Esophagus squamous epithelium (tissue), 5 donors: ENCODE results near the gene VCAN. TPM values are rescaled to one million over a fixed set of nuclear protein-coding genes. Genes with fewer than 3 reads are reported as not detected.

Experiments
- DNase-seq: peaks from one replicate; lab custom pipeline; 2025; lab: John Stamatoyannopoulos, UW
- H3K27ac ChIP-seq, 4 donors: fragments of 200-600 bp; sonication (generic); one replicate each; pipeline ENCODE4 v1.5.1; 2016 to 2019; ENCODE audit warnings: mild to moderate bottlenecking in 1 of 4
- H3K27me3 ChIP-seq, 4 donors: fragments of 200-600 bp; sonication (generic); 1 replicate in 3 of 4; 2 replicates in 1 of 4; pipeline versions ENCODE4 v1.5.1 to v1.6.0; 2017 to 2021; ENCODE audit warnings: antibody characterized with exemption in 1 of 4
- H3K36me3 ChIP-seq, 3 donors: fragments of 200-600 bp; sonication (generic); one replicate each; pipeline ENCODE4 v1.5.1; 2016 to 2019
- H3K4me1 ChIP-seq, 3 donors: fragments of 200-600 bp; sonication (generic); one replicate each; pipeline ENCODE4 v1.5.1; 2017 to 2019
- H3K4me3 ChIP-seq, 4 donors: fragments of 200-600 bp; sonication (generic); 1 replicate in 3 of 4; 2 replicates in 1 of 4; pipeline ENCODE4 v1.5.1; 2016 to 2019; ENCODE audit warnings: mild to moderate bottlenecking in 2 of 4, moderate library complexity in 1 of 4
- H3K9me3 ChIP-seq, 3 donors: fragments of 200-600 bp; sonication (generic); one replicate each; pipeline ENCODE4 v1.5.1; 2016 to 2019
- POLR2A ChIP-seq, 4 donors: fragments of 450-650 bp; IDR thresholded peaks; one replicate each; pipeline ENCODE4 v1.6.1; 2017; ENCODE audit warnings: antibody characterized with exemption in 4 of 4, mild to moderate bottlenecking in 4 of 4, moderate library complexity in 3 of 4
- WGBS, 2 donors: methylation state at CpG; one replicate each; pipeline ENCODE4 v1.1.5; 2018; 5-methylcytosine and 5-hydroxymethylcytosine counted together
- intact Hi-C: fragments of 100-400 bp; cut with DNase I; formaldehyde crosslinking; loops from one replicate; pipeline ENCODE4 v1.15.0; 2022
- total RNA-seq, 4 donors: library from RNA; depleted of rRNA; stranded (reverse); fragments of >200 nt; gene quantifications; one replicate each; pipeline ENCODE4 v1.1.0, GENCODE V29; 2016
- TF ChIP-seq, protein P1 (sequence below), 6 experiments: fragments of 450-650 bp in 4 of 6; fragments of 200-600 bp in 2 of 6; sonication (generic) in 2 of 6; IDR thresholded peaks; one replicate each; pipeline ENCODE4 v1.5.1; 2016 to 2019; ENCODE audit warnings: antibody characterized with exemption in 6 of 6, mild to moderate bottlenecking in 4 of 6, moderate library complexity in 4 of 6
- donor health status: DM: yes; HTN: yes; CAD: no.

Gene VCAN
- total RNA-seq, 4 donors from 2014 or later: 0.30 to 36.1 (median 7.2) TPM

DNA sequence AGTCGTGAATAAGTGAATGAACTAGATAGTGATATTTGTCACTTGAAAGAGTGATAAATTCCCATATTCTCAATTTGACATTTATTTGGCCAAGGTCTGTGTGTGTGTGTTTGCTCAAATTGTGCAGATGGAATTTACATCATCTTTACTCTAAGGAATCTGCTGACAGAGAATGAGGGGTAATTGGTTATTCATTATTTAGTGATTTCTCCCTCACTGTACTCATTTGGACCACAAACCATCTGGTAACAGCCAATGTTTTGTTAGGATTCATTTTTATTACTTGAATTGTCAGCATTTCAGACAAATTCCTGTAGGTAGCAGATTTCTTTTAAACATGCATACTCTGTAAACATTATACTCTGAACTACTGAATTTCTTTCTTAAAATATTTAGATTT is 15.6 kb downstream of the VCAN start:
- 48 to 50% methylated on average over 1 of the region's 1 CpG for WGBS, 2 donors
- intact Hi-C loops: no loop called here
- H3K4me1 ChIP-seq: no peaks in the 10 kb centered on the region
- H3K4me3 ChIP-seq: no peak overlapping the region
- no peaks in the 10 kb centered on the region for H3K36me3 ChIP-seq
- TF ChIP-seq, protein P1, sequence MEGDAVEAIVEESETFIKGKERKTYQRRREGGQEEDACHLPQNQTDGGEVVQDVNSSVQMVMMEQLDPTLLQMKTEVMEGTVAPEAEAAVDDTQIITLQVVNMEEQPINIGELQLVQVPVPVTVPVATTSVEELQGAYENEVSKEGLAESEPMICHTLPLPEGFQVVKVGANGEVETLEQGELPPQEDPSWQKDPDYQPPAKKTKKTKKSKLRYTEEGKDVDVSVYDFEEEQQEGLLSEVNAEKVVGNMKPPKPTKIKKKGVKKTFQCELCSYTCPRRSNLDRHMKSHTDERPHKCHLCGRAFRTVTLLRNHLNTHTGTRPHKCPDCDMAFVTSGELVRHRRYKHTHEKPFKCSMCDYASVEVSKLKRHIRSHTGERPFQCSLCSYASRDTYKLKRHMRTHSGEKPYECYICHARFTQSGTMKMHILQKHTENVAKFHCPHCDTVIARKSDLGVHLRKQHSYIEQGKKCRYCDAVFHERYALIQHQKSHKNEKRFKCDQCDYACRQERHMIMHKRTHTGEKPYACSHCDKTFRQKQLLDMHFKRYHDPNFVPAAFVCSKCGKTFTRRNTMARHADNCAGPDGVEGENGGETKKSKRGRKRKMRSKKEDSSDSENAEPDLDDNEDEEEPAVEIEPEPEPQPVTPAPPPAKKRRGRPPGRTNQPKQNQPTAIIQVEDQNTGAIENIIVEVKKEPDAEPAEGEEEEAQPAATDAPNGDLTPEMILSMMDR (IDR thresholded peaks at IDR 0.05): no peak
- no peak for TF ChIP-seq POLR2A (IDR thresholded peaks at IDR 0.05)
- H3K27ac ChIP-seq: no peak overlapping the region
- no peaks in the 10 kb centered on the region for H3K27me3 ChIP-seq
- H3K9me3 ChIP-seq: no peaks in the 10 kb centered on the region
- DNase-seq: no peak

DNA sequence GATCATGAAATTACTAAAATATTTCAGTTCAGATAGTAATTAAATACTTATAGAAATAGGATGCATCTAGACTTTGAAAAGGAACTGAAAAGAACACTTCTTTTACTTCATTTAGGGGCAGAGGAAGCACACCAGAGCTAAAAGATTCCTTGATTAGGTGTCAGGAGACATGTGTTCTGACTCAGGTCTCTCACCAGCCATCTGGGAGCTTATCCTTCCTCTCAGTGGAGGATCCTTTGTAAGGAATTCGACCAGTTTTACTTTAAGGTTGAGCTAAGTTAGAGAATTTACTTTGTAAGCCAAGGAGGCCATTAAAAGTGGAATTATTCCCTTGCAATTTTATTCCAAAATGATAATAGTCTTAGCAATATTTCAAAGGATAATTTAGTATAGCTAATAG is 16.7 kb downstream of the VCAN start:
- Histone ChIP-seq H3K4me3 (no peak overlapping the region), H3K36me3 (no peaks in the 10 kb centered on the region), H3K4me1 (no peaks in the 10 kb centered on the region), H3K9me3 (no peaks in the 10 kb centered on the region), H3K27ac (no peak overlapping the region), H3K27me3 (no peaks in the 10 kb centered on the region)
- no peak for DNase-seq
- TF ChIP-seq, protein P1 (IDR thresholded peaks at IDR 0.05): no peak
- TF ChIP-seq POLR2A (IDR thresholded peaks at IDR 0.05): no peak
- WGBS, 2 donors: 16 to 25% methylated on average over 1 of the region's 1 CpG
- intact Hi-C loops: no loop called here

GRCh38 chr5:83488821-83489220 is 17.3 kb downstream of the VCAN start:
- no peak overlapping the region for H3K4me3 ChIP-seq
- no peaks in the 10 kb centered on the region for H3K9me3 ChIP-seq
- intact Hi-C loops: no loop called here
- no peak for TF ChIP-seq POLR2A (IDR thresholded peaks at IDR 0.05)
- TF ChIP-seq, protein P1 (IDR thresholded peaks at IDR 0.05): no peak
- H3K27me3 ChIP-seq: no peaks in the 10 kb centered on the region
- no peak overlapping the region for H3K27ac ChIP-seq
- no peaks in the 10 kb centered on the region for H3K36me3 ChIP-seq
- no peaks in the 10 kb centered on the region for H3K4me1 ChIP-seq
- DNase-seq: no peak

GRCh38 chr5:83490203-83490602 is 18.7 kb downstream of the VCAN start:
- TF ChIP-seq, protein P1 (IDR thresholded peaks at IDR 0.05): no peak
- TF ChIP-seq POLR2A (IDR thresholded peaks at IDR 0.05): no peak
- intact Hi-C loops: no loop called here
- Histone ChIP-seq H3K27ac (no peak overlapping the region), H3K27me3 (no peaks in the 10 kb centered on the region), H3K9me3 (no peaks in the 10 kb centered on the region), H3K4me3 (no peak overlapping the region), H3K36me3 (no peaks in the 10 kb centered on the region), H3K4me1 (no peaks in the 10 kb centered on the region)
- 95 to 96% methylated on average over 8 to 9 of the region's 9 CpGs for WGBS, 2 donors
- no peak for DNase-seq

DNA sequence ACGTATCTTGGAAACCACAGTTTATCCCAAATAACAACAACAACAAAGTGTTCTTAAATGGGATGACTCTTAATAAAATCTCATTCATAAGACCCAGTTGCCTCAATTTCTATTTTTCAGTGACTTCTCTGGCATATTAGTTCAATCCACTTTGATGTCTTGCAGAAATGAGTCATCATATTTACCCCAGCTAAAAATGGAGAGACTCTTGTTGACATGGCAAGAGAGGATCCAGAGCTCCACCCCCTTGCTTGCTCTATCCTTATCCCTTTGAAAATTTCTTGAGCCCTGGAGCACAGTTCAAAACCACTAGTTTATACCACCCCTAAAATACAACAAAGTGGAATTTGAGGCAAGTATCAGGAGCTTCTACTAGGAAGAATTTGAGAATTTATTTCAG is 20.8 kb downstream of the VCAN start:
- Histone ChIP-seq H3K27ac (no peak overlapping the region), H3K4me3 (no peak overlapping the region), H3K36me3 (no peaks in the 10 kb centered on the region), H3K9me3 (no peaks in the 10 kb centered on the region), H3K4me1 (no peaks in the 10 kb centered on the region), H3K27me3 (no peaks in the 10 kb centered on the region)
- no peak for TF ChIP-seq POLR2A (IDR thresholded peaks at IDR 0.05)
- TF ChIP-seq, protein P1 (IDR thresholded peaks at IDR 0.05): no peak
- WGBS, 2 donors: 71 to 85% methylated on average over 1 of the region's 1 CpG
- intact Hi-C loops: no loop called here
- DNase-seq: no peak
